Activated naive CD8-positive, alpha-beta T cell (primary cell): ENCODE results near the gene ACAD10.
"Not testable (repeated sequence)": the region's sequence is repeated elsewhere in the genome, so short reads cannot be mapped to it uniquely, and the experiment has no call there.

ENCODE experiments used
- H3K27ac Mint-ChIP-seq: one replicate; pipeline ENCODE4 v1.8.0; 2021; ENCODE audit warnings: mixed read lengths
- H3K27me3 Mint-ChIP-seq: one replicate; pipeline ENCODE4 v1.8.0; 2021; ENCODE audit warnings: mixed read lengths
- H3K36me3 Mint-ChIP-seq: one replicate; pipeline ENCODE4 v1.8.0; 2021; ENCODE audit warnings: mixed read lengths
- H3K4me1 Mint-ChIP-seq: one replicate; pipeline ENCODE4 v1.8.0; 2021; ENCODE audit warnings: low read depth, mixed read lengths
- H3K4me3 Mint-ChIP-seq: one replicate; pipeline ENCODE4 v1.8.0; 2021; ENCODE audit warnings: mild to moderate bottlenecking, mixed read lengths
- H3K9me3 Mint-ChIP-seq: one replicate; pipeline ENCODE4 v1.8.0; 2021; ENCODE audit warnings: low read depth, mixed read lengths

Gene ACAD10

DNA sequence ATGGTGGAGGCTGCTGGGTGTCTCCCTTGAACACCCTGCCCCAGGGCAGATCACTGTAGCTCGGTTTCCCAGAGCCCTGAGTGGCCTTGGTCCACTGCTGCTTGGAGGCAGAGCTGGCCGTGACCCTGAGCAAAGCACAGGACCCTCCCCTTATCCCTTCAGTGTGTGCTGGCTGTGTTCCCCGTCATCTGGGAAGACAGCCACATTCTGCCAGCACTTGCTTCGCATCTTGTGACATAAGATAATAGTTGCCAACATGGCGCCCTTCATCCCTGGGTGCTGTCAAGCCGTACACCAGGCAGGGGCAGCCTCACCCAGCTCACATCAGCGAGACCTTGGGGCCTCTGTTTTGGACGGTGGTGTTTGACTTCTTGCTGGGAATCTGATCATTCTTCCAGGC, 68.8 kb downstream of the ACAD10 start:
- Mint-ChIP-seq H3K9me3 (no peaks in the 10 kb centered on the region), H3K4me3 (no peak overlapping the region), H3K27me3 (no peaks in the 10 kb centered on the region), H3K4me1 (peaks cover 13% of the 10 kb centered on the region), H3K36me3 (no peaks in the 10 kb centered on the region), H3K27ac (no peak overlapping the region)

DNA sequence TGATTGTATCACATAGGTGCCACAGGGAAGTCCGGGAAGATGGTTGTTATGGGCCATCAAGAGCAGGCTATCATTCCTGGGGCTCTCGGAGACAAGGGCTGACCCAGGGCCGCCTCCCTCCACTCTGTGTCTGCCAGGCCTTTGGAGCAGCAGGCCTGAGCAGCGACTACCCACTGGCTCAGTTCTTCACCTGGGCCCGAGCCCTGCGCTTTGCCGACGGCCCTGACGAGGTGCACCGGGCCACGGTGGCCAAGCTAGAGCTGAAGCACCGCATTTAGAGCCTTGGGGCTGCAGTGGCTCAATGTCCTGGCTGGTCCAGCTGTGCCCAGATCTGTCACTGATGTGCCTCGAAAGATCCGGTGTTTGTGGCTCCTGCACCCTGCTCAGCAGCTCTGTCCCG, 70.3 kb downstream of the ACAD10 start:
- H3K27ac Mint-ChIP-seq, result no peak overlapping the region
- no peak overlapping the region for H3K4me3 Mint-ChIP-seq
- H3K9me3 Mint-ChIP-seq, result no peaks in the 10 kb centered on the region
- H3K27me3 Mint-ChIP-seq, result no peaks in the 10 kb centered on the region
- H3K36me3 Mint-ChIP-seq, result no peaks in the 10 kb centered on the region
- H3K4me1 Mint-ChIP-seq, result peaks cover 13% of the 10 kb centered on the region

- Mint-ChIP-seq H3K27ac (no peak overlapping the region), H3K36me3 (no peaks in the 10 kb centered on the region), H3K9me3 (no peaks in the 10 kb centered on the region), H3K4me1 (peaks cover 13% of the 10 kb centered on the region), H3K4me3 (no peak overlapping the region), H3K27me3 (no peaks in the 10 kb centered on the region)
Measured at GRCh38 chr12:111756681-111757080, 70.8 kb downstream of the ACAD10 start.

GRCh38 chr12:111757361-111758119, 71.7 kb downstream of the ACAD10 start:
- Mint-ChIP-seq H3K4me1 (peaks cover 13% of the 10 kb centered on the region), H3K27ac (no peak overlapping the region), H3K4me3 (no peak overlapping the region), H3K9me3 (no peaks in the 10 kb centered on the region), H3K36me3 (no peaks in the 10 kb centered on the region), H3K27me3 (no peaks in the 10 kb centered on the region)

DNA sequence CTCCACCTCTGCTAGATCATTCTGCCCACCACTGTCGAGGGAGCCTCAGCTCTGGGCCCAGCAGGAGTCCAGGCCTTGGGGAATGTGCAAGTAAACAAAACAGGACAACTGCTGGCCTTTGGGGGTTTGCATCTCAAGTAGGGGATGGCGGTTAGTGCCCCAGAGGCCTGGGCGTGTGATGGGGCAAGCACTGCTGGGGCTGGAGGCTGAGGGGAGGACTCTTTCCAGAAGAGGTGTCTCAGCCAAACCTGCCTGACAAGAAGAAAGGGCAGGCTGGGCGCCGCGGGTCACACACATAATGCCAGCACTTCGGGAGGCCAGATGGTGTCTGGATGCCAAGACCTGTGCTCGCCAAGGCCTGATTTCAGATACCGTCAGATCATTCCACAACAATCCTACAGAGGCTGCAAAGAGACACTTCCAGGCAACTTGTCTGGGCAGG, 72.3 kb downstream of the ACAD10 start:
- H3K4me1 Mint-ChIP-seq, result peaks cover 13% of the 10 kb centered on the region
- no peaks in the 10 kb centered on the region for H3K27me3 Mint-ChIP-seq
- no peaks in the 10 kb centered on the region for H3K36me3 Mint-ChIP-seq
- H3K27ac Mint-ChIP-seq, result no peak overlapping the region
- no peaks in the 10 kb centered on the region for H3K9me3 Mint-ChIP-seq
- H3K4me3 Mint-ChIP-seq, result no peak overlapping the region

- Mint-ChIP-seq H3K4me3 (no peak overlapping the region), H3K4me1 (peaks cover 13% of the 10 kb centered on the region), H3K36me3 (no peaks in the 10 kb centered on the region), H3K9me3 (no peaks in the 10 kb centered on the region), H3K27me3 (peaks cover 2% of the 10 kb centered on the region), H3K27ac (no peak overlapping the region)
Measured at GRCh38 chr12:111759271-111759670, 73.4 kb downstream of the ACAD10 start.

- H3K27me3 Mint-ChIP-seq, result peaks cover 6% of the 10 kb centered on the region
- no peak overlapping the region for H3K4me3 Mint-ChIP-seq
- peaks cover 14% of the 10 kb centered on the region for H3K4me1 Mint-ChIP-seq
- no peak overlapping the region for H3K27ac Mint-ChIP-seq
- no peaks in the 10 kb centered on the region for H3K9me3 Mint-ChIP-seq
- no peaks in the 10 kb centered on the region for H3K36me3 Mint-ChIP-seq
Measured at GRCh38 chr12:111759991-111760390, 74.1 kb downstream of the ACAD10 start.

GRCh38 chr12:111761099-111761498, 75.2 kb downstream of the ACAD10 start:
- Mint-ChIP-seq H3K27ac (no peak overlapping the region), H3K36me3 (no peaks in the 10 kb centered on the region), H3K9me3 (no peaks in the 10 kb centered on the region), H3K4me1 (peaks cover 14% of the 10 kb centered on the region), H3K4me3 (no peak overlapping the region), H3K27me3 (peaks cover 6% of the 10 kb centered on the region)

DNA sequence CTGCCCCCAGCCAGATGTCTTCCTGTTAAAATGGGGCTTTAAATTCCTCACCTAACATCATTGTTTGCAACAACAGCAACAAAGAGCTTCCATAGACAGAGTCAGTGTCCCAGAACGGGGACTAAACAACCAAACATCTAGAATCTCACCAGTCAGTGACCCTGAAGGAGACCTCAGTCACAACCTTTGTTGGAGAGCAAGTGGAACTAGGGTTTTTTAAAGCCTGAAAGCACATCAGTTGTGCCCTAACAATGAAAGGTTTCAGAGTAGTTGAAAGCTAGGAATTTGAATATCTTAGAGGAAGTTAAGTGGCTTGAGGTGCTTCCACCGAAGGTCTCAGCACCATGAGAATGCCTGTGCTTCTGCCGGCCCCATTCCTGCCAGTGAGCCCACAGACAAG, 75.9 kb downstream of the ACAD10 start:
- no peak overlapping the region for H3K27ac Mint-ChIP-seq
- no peak overlapping the region for H3K4me3 Mint-ChIP-seq
- H3K27me3 Mint-ChIP-seq, result peaks cover 10% of the 10 kb centered on the region
- peaks cover 2% of the 10 kb centered on the region for H3K36me3 Mint-ChIP-seq
- peaks cover 18% of the 10 kb centered on the region for H3K4me1 Mint-ChIP-seq
- no peaks in the 10 kb centered on the region for H3K9me3 Mint-ChIP-seq

GRCh38 chr12:111763552-111763951, 77.7 kb downstream of the ACAD10 start:
- not testable (repeated sequence) for H3K4me3 Mint-ChIP-seq, H3K9me3 Mint-ChIP-seq, H3K27ac Mint-ChIP-seq, H3K36me3 Mint-ChIP-seq
- peaks cover 17% of the 10 kb centered on the region for H3K4me1 Mint-ChIP-seq
- peaks cover 12% of the 10 kb centered on the region for H3K27me3 Mint-ChIP-seq

GRCh38 chr12:111764120-111764821, 78.4 kb downstream of the ACAD10 start:
- H3K36me3 Mint-ChIP-seq, result peaks cover 2% of the 10 kb centered on the region
- H3K27ac Mint-ChIP-seq, result no peak overlapping the region
- peaks cover 17% of the 10 kb centered on the region for H3K4me1 Mint-ChIP-seq
- peaks cover 12% of the 10 kb centered on the region for H3K27me3 Mint-ChIP-seq
- no peaks in the 10 kb centered on the region for H3K9me3 Mint-ChIP-seq
- H3K4me3 Mint-ChIP-seq, result peak overlapping the region; percentile 60

- peak within 1 kb of the TSS; percentile 50 for H3K27ac Mint-ChIP-seq
- no peaks in the 10 kb centered on the region for H3K9me3 Mint-ChIP-seq
- peaks cover 2% of the 10 kb centered on the region for H3K36me3 Mint-ChIP-seq
- peaks cover 14% of the 10 kb centered on the region for H3K4me1 Mint-ChIP-seq
- peaks cover 12% of the 10 kb centered on the region for H3K27me3 Mint-ChIP-seq
- H3K4me3 Mint-ChIP-seq, result peak within 1 kb of the TSS; percentile 82
Measured at GRCh38 chr12:111766608-111767361, 80.9 kb downstream of the ACAD10 start, which contains the start of gene ALDH2. ALDH2 (plus strand) TSS chr12:111766933; CDS start chr12:111766983, 50 bp downstream.

GRCh38 chr12:111767362-111768158, 81.7 kb downstream of the ACAD10 start:
- Mint-ChIP-seq H3K9me3 (no peaks in the 10 kb centered on the region), H3K4me1 (peaks cover 14% of the 10 kb centered on the region), H3K36me3 (peaks cover 2% of the 10 kb centered on the region), H3K27me3 (peaks cover 12% of the 10 kb centered on the region), H3K4me3 (peak overlapping the region; percentile 81), H3K27ac (no peak overlapping the region)

DNA sequence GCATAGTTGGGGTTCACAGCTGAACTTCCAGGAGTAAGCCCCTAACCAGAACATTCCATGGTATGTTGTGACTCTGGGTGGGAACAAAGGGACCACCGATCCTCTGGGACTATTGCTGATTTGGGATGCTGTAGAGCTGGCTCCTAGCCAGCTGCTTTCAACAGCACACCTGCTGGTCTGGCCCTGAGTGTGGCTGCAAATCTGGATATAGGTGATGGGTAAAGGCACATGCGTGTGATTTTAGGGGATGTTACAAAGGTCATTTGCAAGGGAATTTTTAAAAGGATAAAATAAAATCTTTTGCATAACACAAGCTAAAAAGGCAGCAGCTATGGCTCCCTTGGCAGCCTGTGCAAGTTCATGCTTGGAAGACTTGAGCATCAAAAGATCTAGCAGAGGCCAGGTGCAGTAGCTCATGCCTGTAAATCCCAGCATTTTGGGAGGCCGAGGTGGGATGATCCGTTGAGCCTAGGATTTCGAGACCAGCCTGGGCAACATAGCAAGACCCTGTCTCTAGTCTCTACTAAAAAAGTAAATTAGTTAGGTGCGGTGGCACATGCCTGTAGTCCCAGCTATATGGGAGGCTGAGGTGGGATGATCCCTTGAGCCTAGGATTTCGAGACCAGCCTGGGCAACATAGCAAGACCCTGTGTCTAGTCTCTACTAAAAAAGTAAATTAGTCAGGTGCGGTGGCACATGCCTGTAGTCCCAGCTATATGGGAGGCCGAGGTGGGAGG, 82.5 kb downstream of the ACAD10 start:
- Mint-ChIP-seq H3K36me3 (peaks cover 2% of the 10 kb centered on the region), H3K4me1 (peaks cover 14% of the 10 kb centered on the region), H3K9me3 (no peaks in the 10 kb centered on the region), H3K27ac (no peak overlapping the region), H3K4me3 (peak overlapping the region; percentile 81), H3K27me3 (peaks cover 12% of the 10 kb centered on the region)
